Transverse colon (tissue), 4 donors: ENCODE results near the gene LYPD6. TPM values are rescaled to one million over a fixed set of nuclear protein-coding genes. Genes with fewer than 3 reads are reported as not detected.

Source experiments
- DNase-seq: peaks from one replicate; pipeline ENCODE4 v3.0.0-alpha.2; 2019
- H3K27ac ChIP-seq, 4 donors: fragments of 200-600 bp; sonication (generic); 2 replicates each; pipeline ENCODE4 v1.5.1; 2016 to 2018; ENCODE audit warnings: inconsistent platforms in 4 of 4
- H3K27me3 ChIP-seq: fragments of 200-600 bp; sonication (generic); 2 replicates; pipeline ENCODE4 v1.5.1; 2017; ENCODE audit warnings: inconsistent platforms
- H3K36me3 ChIP-seq, 4 donors: fragments of 200-600 bp; sonication (generic); 2 replicates each; pipeline ENCODE4 v1.5.1; 2017 to 2019; ENCODE audit warnings: inconsistent platforms in 4 of 4
- H3K4me1 ChIP-seq, 4 donors: fragments of 200-600 bp; sonication (generic); 2 replicates each; pipeline ENCODE4 v1.5.1; 2017 to 2020; ENCODE audit warnings: inconsistent platforms in 4 of 4
- H3K4me3 ChIP-seq, 4 donors: fragments of 200-600 bp; sonication (generic); 1 replicate in 1 of 4; 2 replicates in 3 of 4; pipeline versions ENCODE4 v1.5.1 to v1.6.1; 2017 to 2019; ENCODE audit warnings: inconsistent platforms in 4 of 4
- H3K9me3 ChIP-seq, 2 donors: fragments of 200-600 bp; sonication (generic); 2 replicates each; pipeline ENCODE4 v1.5.1; 2017 to 2019; ENCODE audit warnings: inconsistent platforms in 2 of 2
- CTCF ChIP-seq, 5 experiments: fragments of 200-600 bp in 3 of 5; fragments of 450-650 bp in 2 of 5; sonication (generic) in 3 of 5; IDR thresholded peaks; 1 replicate in 2 of 5; 2 replicates in 3 of 5; pipeline ENCODE4 v1.5.1; 2016 to 2017; ENCODE audit warnings: antibody characterized with exemption in 5 of 5, inconsistent platforms in 3 of 5, mild to moderate bottlenecking in 2 of 5, moderate library complexity in 1 of 5
- EP300 ChIP-seq: sonication (generic); formaldehyde crosslinking; IDR thresholded peaks from one replicate; pipeline ENCODE4 v1.6.1; 2017; ENCODE audit warnings: antibody characterized with exemption, low read depth
- POLR2A ChIP-seq: fragments of 450-650 bp; IDR thresholded peaks from one replicate; pipeline ENCODE4 v1.6.1; 2016; ENCODE audit warnings: antibody characterized with exemption, mild to moderate bottlenecking, moderate library complexity
- POLR2AphosphoS5 ChIP-seq, 3 donors: sonication (generic); formaldehyde crosslinking; IDR thresholded peaks; one replicate each; pipeline ENCODE4 v1.6.1; 2016; ENCODE audit warnings: antibody characterized with exemption in 3 of 3
- WGBS, 2 donors: methylation state at CpG; one replicate each; pipeline ENCODE4 v1.1.5; 2018; ENCODE audit warnings: low coverage in 1 of 2; 5-methylcytosine and 5-hydroxymethylcytosine counted together
- in situ Hi-C, 4 donors: fragments of 200-750 bp; cut with MboI; loops; one replicate each; pipeline versions ENCODE4 v1.15.0 to v1.15.1; 2017; ENCODE audit warnings: low sequenced_read_pairs in 3 of 4, low pct_ligation_motif_present in 1 of 4, low pct_unique_long_range_greater_than_20kb in 1 of 4
- intact Hi-C: fragments of 100-400 bp; cut with DNase I; formaldehyde crosslinking; loops from one replicate; pipeline ENCODE4 v1.15.1; 2023; ENCODE audit warnings: low total_unique reads
- total RNA-seq, 4 donors: library from RNA; depleted of rRNA; stranded (reverse); fragments of >200 nt; gene quantifications; one replicate each; pipeline ENCODE4 v1.1.0, GENCODE V29; 2016

LYPD6 gene
- total RNA-seq, 4 donors from 2014 or later: 1.3 to 12.3 (median 2.6) TPM

GRCh38 chr2:149420053-149420963 is 89.9 kb downstream of the LYPD6 start:
- no peaks in the 10 kb centered on the region for H3K27me3 ChIP-seq
- peak; percentile 19 for DNase-seq
- 71 to 87% methylated on average over 3 to 13 of the region's 13 CpGs for WGBS, 2 donors
- no peaks in the 10 kb centered on the region for H3K9me3 ChIP-seq
- intact Hi-C loops: no loop called here
- no peak overlapping the region for H3K4me3 ChIP-seq
- TF ChIP-seq CTCF (IDR thresholded peaks at IDR 0.05): no peak
- no peak for TF ChIP-seq EP300
- TF ChIP-seq POLR2AphosphoS5 (IDR thresholded peaks at IDR 0.05): no peak
- no peaks in the 10 kb centered on the region for H3K36me3 ChIP-seq
- peaks cover 0 to 12% (median 2%) of the 10 kb centered on the region in 4 donors for H3K4me1 ChIP-seq
- no peak overlapping the region for H3K27ac ChIP-seq
- in situ Hi-C loops: no loop called here

GRCh38 chr2:149421791-149422190 is 91.4 kb downstream of the LYPD6 start:
- H3K36me3 ChIP-seq: no peaks in the 10 kb centered on the region
- intact Hi-C loops: no loop called here
- in situ Hi-C loops: no loop called here
- TF ChIP-seq POLR2A: no peak
- TF ChIP-seq POLR2AphosphoS5 (IDR thresholded peaks at IDR 0.05): no peak
- no peak for TF ChIP-seq EP300
- TF ChIP-seq CTCF (IDR thresholded peaks at IDR 0.05): no peak
- H3K9me3 ChIP-seq: no peaks in the 10 kb centered on the region
- DNase-seq: no peak
- no peaks in the 10 kb centered on the region for H3K27me3 ChIP-seq
- 77% methylated on average over 4 of the region's 4 CpGs for WGBS, 2 donors
- H3K4me1 ChIP-seq: peaks cover 0 to 12% (median 2%) of the 10 kb centered on the region in 4 donors
- no peak overlapping the region for H3K4me3 ChIP-seq
- H3K27ac ChIP-seq: no peak overlapping the region

- intact Hi-C loops (no loop called here), in situ Hi-C loops (no loop called here)
- H3K36me3 ChIP-seq: no peaks in the 10 kb centered on the region
- H3K4me1 ChIP-seq: peaks cover 0 to 12% (median 2%) of the 10 kb centered on the region in 4 donors
- H3K27me3 ChIP-seq: no peaks in the 10 kb centered on the region
- no peak overlapping the region for H3K27ac ChIP-seq
- no peak for TF ChIP-seq CTCF (IDR thresholded peaks at IDR 0.05)
- no peak for TF ChIP-seq POLR2A
- TF ChIP-seq POLR2AphosphoS5 (IDR thresholded peaks at IDR 0.05): no peak
- TF ChIP-seq EP300: no peak
- WGBS, 2 donors: 79 to 87% methylated on average over 2 of the region's 2 CpGs
- no peak for DNase-seq
- no peak overlapping the region for H3K4me3 ChIP-seq
- no peaks in the 10 kb centered on the region for H3K9me3 ChIP-seq
Observed at GRCh38 chr2:149422337-149422990, 92.1 kb downstream of the LYPD6 start.

GRCh38 chr2:149422991-149423338 is 92.6 kb downstream of the LYPD6 start:
- in situ Hi-C loops (no loop called here), intact Hi-C loops (no loop called here)
- H3K4me1 ChIP-seq: peaks cover 0 to 12% (median 2%) of the 10 kb centered on the region in 4 donors
- H3K27me3 ChIP-seq: no peaks in the 10 kb centered on the region
- no peak overlapping the region for H3K27ac ChIP-seq
- TF ChIP-seq CTCF (IDR thresholded peaks at IDR 0.05) (no peak), EP300 (no peak)
- no peaks in the 10 kb centered on the region for H3K9me3 ChIP-seq
- no peak overlapping the region for H3K4me3 ChIP-seq
- H3K36me3 ChIP-seq: no peaks in the 10 kb centered on the region
- DNase-seq: no peak
